K562 (cell line): ENCODE data around the gene DNAH1. TPM values are rescaled to one million over a fixed set of nuclear protein-coding genes. Genes with fewer than 3 reads are reported as not detected.

Experiments
- ATAC-seq: fragments of 200-7000 bp; cut with Tn5 transposase; 3 replicates; pipeline ENCODE4 v1.9.1; 2020; ENCODE audit warnings: moderate library complexity
- BruUV-seq: library from RNA; stranded (reverse); fragments of 400-500 nt; replicated peaks from 2 replicates; lab custom pipeline; 2021; lab: Mats Ljungman, UMichigan
- CTCF ChIA-PET: fragments of 300-600 bp; formaldehyde crosslinking; extraction: SDS; loops from one replicate; lab custom pipeline; 2021; ENCODE audit warnings: low intra/inter-chr PET ratio; lab: Yijun Ruan, JAX
- POLR2A ChIA-PET: fragments of 300-600, 350-650 bp; sonication (Branson Sonifier 250); formaldehyde crosslinking; extraction: SDS; loops from one replicate; lab custom pipeline; 2021; ENCODE audit warnings: antibody characterized with exemption, inconsistent platforms; lab: Yijun Ruan, JAX
- DNase-seq, 4 experiments: peaks; one replicate each; pipeline versions ENCODE4 v3.0.0 to v3.0.0-alpha.2; 2011 to 2018; ENCODE audit warnings: low spot score in 3 of 4, mixed read lengths in 3 of 4; ENCODE audit errors: extremely low read depth in 1 of 4
- FAIRE-seq: peaks from 2 replicates; lab custom pipeline; 2011; peaks lifted over from hg19 to GRCh38; lab: Jason Lieb, UNC
- H2AFZ ChIP-seq: 2 replicates; pipeline ENCODE4 v1.6.0; 2011; ENCODE audit warnings: low read depth, low read length, control low read depth, inconsistent platforms
- H3K27ac ChIP-seq: fragments of 200-600 bp; 3 replicates; pipeline ENCODE4 v1.8.0; 2011; ENCODE audit warnings: low read depth, mild to moderate bottlenecking, control low read depth, inconsistent platforms, low read length, moderate library complexity, mixed read lengths; ENCODE audit errors: extremely low read depth
- H3K27me3 ChIP-seq, 2 experiments: fragments of 300-600 bp in 1 of 2; 2 replicates in 1 of 2; 3 replicates in 1 of 2; pipeline versions ENCODE4 v1.6.0 to v1.8.0; 2011; ENCODE audit warnings: inconsistent platforms in 2 of 2, low read length in 2 of 2, mild to moderate bottlenecking in 1 of 2, mixed read lengths in 1 of 2, moderate library complexity in 1 of 2; ENCODE audit not compliant: control insufficient read depth in 2 of 2, insufficient read depth in 2 of 2
- H3K36me3 ChIP-seq: fragments of 300-600 bp; 3 replicates; pipeline ENCODE4 v1.8.0; 2011; ENCODE audit warnings: mild to moderate bottlenecking, low read length, inconsistent platforms; ENCODE audit not compliant: control insufficient read depth, insufficient read depth
- H3K4me1 ChIP-seq, 2 experiments: fragments of 200-600 bp in 1 of 2; replicated peaks in 1 of 2; 2 replicates in 1 of 2; 3 replicates in 1 of 2; pipeline versions ENCODE4 v1.5.1 to v1.8.0; 2011; ENCODE audit warnings: inconsistent platforms in 2 of 2, low read length in 2 of 2, mild to moderate bottlenecking in 1 of 2, mixed read lengths in 1 of 2, moderate library complexity in 1 of 2; ENCODE audit not compliant: control insufficient read depth in 2 of 2, insufficient read depth in 2 of 2
- H3K4me2 ChIP-seq: 2 replicates; pipeline ENCODE4 v1.6.1; 2011; ENCODE audit warnings: low read length, control low read depth, inconsistent platforms, mixed read lengths; ENCODE audit not compliant: insufficient read depth
- H3K4me3 ChIP-seq: fragments of 200-600 bp; sonication (generic), shearing (Covaris generic); 2 replicates; pipeline ENCODE4 v1.5.1; 2016; ENCODE audit warnings: control low read depth, inconsistent platforms
- H3K79me2 ChIP-seq: fragments of 200-600 bp; 3 replicates; pipeline ENCODE4 v1.8.0; 2011; ENCODE audit warnings: low read length, inconsistent platforms; ENCODE audit not compliant: control insufficient read depth, insufficient read depth
- H3K9ac ChIP-seq, 2 experiments: 2 replicates each; pipeline versions ENCODE4 v1.6.0 to v1.6.1; 2011; ENCODE audit warnings: low read depth in 2 of 2, low read length in 2 of 2, control low read depth in 1 of 2, inconsistent platforms in 1 of 2, mild to moderate bottlenecking in 1 of 2, mixed read lengths in 1 of 2; ENCODE audit not compliant: insufficient read depth in 1 of 2
- H3K9me1 ChIP-seq: one replicate; pipeline ENCODE4 v1.6.0; 2011; ENCODE audit warnings: inconsistent platforms, mild to moderate bottlenecking, low read length, moderate library complexity; ENCODE audit not compliant: control insufficient read depth, insufficient read depth
- H3K9me3 ChIP-seq: replicated peaks from 2 replicates; pipeline ENCODE4 v1.5.1; 2011; ENCODE audit warnings: low read depth, low read length, inconsistent platforms; ENCODE audit not compliant: control insufficient read depth, insufficient read depth
- H4K20me1 ChIP-seq: replicated peaks from 2 replicates; pipeline ENCODE4 v1.6.1; 2011; ENCODE audit warnings: low read length, inconsistent platforms, mixed read lengths; ENCODE audit not compliant: control insufficient read depth, insufficient read depth
- C11orf30 ChIP-seq: fragments of 450-650 bp; IDR thresholded peaks from 2 replicates; pipeline ENCODE4 v1.6.1; 2016; ENCODE audit warnings: low read depth, mild to moderate bottlenecking
- DLX4 ChIP-seq: fragments of 250-450 bp; sonication (Bioruptor Pico); IDR thresholded peaks from 2 replicates; pipeline ENCODE4 v1.6.1; 2021; ENCODE audit warnings: mild to moderate bottlenecking
- ESRRB ChIP-seq: fragments of 250-450 bp; sonication (Bioruptor Pico); IDR thresholded peaks from 2 replicates; pipeline ENCODE4 v1.5.0; 2020; ENCODE audit warnings: mild to moderate bottlenecking, moderate library complexity, borderline replicate concordance
- FOXP1 ChIP-seq: sonication (generic); formaldehyde crosslinking; IDR thresholded peaks from 2 replicates; pipeline ENCODE4 v1.8.0; 2022; ENCODE audit warnings: mild to moderate bottlenecking, missing genetic modification reagents
- HNRNPL ChIP-seq: fragments of 200-400 bp; formaldehyde crosslinking; IDR thresholded peaks from 2 replicates; pipeline ENCODE4 v1.6.1; 2017; ENCODE audit warnings: low read depth, mild to moderate bottlenecking, low read length
- HOXB6 ChIP-seq: fragments of 250-450 bp; sonication (Bioruptor Pico); IDR thresholded peaks from 2 replicates; pipeline ENCODE4 v1.5.1; 2022; ENCODE audit warnings: mild to moderate bottlenecking, borderline replicate concordance
- NKRF ChIP-seq: fragments of 450-650 bp; IDR thresholded peaks from 2 replicates; pipeline ENCODE4 v1.6.1; 2016; ENCODE audit warnings: borderline replicate concordance
- NR0B1 ChIP-seq: fragments of 450-650 bp; IDR thresholded peaks from one replicate; pipeline ENCODE4 v1.6.1; 2018; ENCODE audit warnings: mild to moderate bottlenecking, moderate library complexity; ENCODE audit not compliant: partially characterized antibody
- RUNX1 ChIP-seq: sonication (generic); IDR thresholded peaks from 2 replicates; pipeline ENCODE4 v1.6.1; 2016; ENCODE audit warnings: antibody characterized with exemption, low read depth
- TCF7L2 ChIP-seq: fragments of 150-350 bp; IDR thresholded peaks from 2 replicates; pipeline ENCODE4 v1.6.1; 2016; ENCODE audit warnings: low read depth, mild to moderate bottlenecking, low read length, moderate library complexity
- U2AF2 ChIP-seq: fragments of 200-400 bp; formaldehyde crosslinking; optimal IDR thresholded peaks from 2 replicates; pipeline ENCODE3; 2017; ENCODE audit warnings: low read depth, mild to moderate bottlenecking, low read length
- ZBTB12 ChIP-seq: fragments of 250-450 bp; sonication (Bioruptor Pico); IDR thresholded peaks from 2 replicates; pipeline ENCODE4 v1.4.0; 2020
- ZBTB26 ChIP-seq: fragments of 450-650 bp; formaldehyde crosslinking; IDR thresholded peaks from 2 replicates; pipeline ENCODE4 v1.4.0; 2022; ENCODE audit warnings: missing genetic modification characterization
- ZNF263 ChIP-seq: sonication (generic); formaldehyde crosslinking; IDR thresholded peaks from 2 replicates; pipeline ENCODE4 v1.8.0; 2022; ENCODE audit warnings: mild to moderate bottlenecking, missing genetic modification reagents, borderline replicate concordance
- ZNF79 ChIP-seq: fragments of 250-450 bp; sonication (Bioruptor Pico); IDR thresholded peaks from 2 replicates; pipeline ENCODE4 v1.4.0; 2020; ENCODE audit warnings: low read depth, mild to moderate bottlenecking, moderate library complexity
- WGBS: fragments of 100-300 bp; shearing (Covaris generic); methylation state at CpG from one replicate; pipeline ENCODE4 v1.1.6; 2016; ENCODE audit warnings: low coverage, mixed read lengths; ENCODE audit not compliant: insufficient coverage; ENCODE audit errors: missing lambda C conversion rate; 5-methylcytosine and 5-hydroxymethylcytosine counted together
- in situ Hi-C: fragments of 300-500 bp; cut with MboI; formaldehyde crosslinking; loops from 4 replicates; pipeline ENCODE4 v1.15.0; 2018; ENCODE audit warnings: inconsistent platforms, mixed read lengths
- intact Hi-C: fragments of 100-400 bp; cut with micrococcal nuclease; formaldehyde crosslinking; loops from 2 replicates; pipeline ENCODE4 v1.14.2; 2022
- polyA plus RNA-seq, 8 experiments: library from polyadenylated mRNA; depleted of rRNA in 4 of 8; stranded (reverse) in 5 of 8; unstranded in 3 of 8; fragments of >200 nt; fragmentation: Nextera tagmentation in 2 of 8; fragmentation: Illumina TruSeq in 1 of 8; extraction: Ambion mirVana in 2 of 8; extraction: Trizol in 1 of 8; gene quantifications; 2 replicates each; pipeline versions ENCODE4 v1.2.1 to v1.2.3, GENCODE V29; 2011 to 2014; ENCODE audit warnings: inconsistent platforms in 1 of 8, missing spikeins in 1 of 8
- total RNA-seq, 7 experiments: library from RNA; depleted of rRNA in 6 of 7; stranded (reverse); fragments of >200 nt in 6 of 7; fragmentation: Illumina TruSeq in 2 of 7; extraction: Trizol in 2 of 7; gene quantifications; 2 replicates each; pipeline versions ENCODE4 v1.2.1 to v1.2.3, GENCODE V29; 2011 to 2021; ENCODE audit warnings: low replicate concordance in 1 of 7

DNAH1 gene
- total and polyA plus RNA-seq, 9 of the 15 experiments (the other 6 are each of a cell fraction or from before 2014, with no cell fraction given): 0.04 to 0.84 (median 0.50) TPM

- TF ChIP-seq ESRRB (no peak), TCF7L2 (no peak), DLX4 (CRISPR knock-in tag) (no peak), ZNF79 (CRISPR knock-in tag) (no peak), FOXP1 (no peak), HNRNPL (no peak), RUNX1 (no peak)
Observed at GRCh38 chr3:52326976-52327375, 10.9 kb downstream of the DNAH1 start (continued).

- Histone ChIP-seq H3K4me1 (peaks cover under 1 to 11% of the 10 kb centered on the region in 2 experiments; a peak in 3 of 5 replicates), H3K27me3 (no peaks in the 10 kb centered on the region; a peak in 1 of 5 replicates), H3K4me2 (no peak overlapping the region), H3K4me3 (no peak overlapping the region), H3K9me3 (no peaks in the 10 kb centered on the region), H3K36me3 (no peaks in the 10 kb centered on the region), H4K20me1 (no peaks in the 10 kb centered on the region), H3K79me2 (no peaks in the 10 kb centered on the region), H3K9me1 (no peaks in the 10 kb centered on the region), H2AFZ (no peak overlapping the region), H3K9ac (no peak overlapping the region), H3K27ac (no peak overlapping the region)
- intact Hi-C loops: no loop called here
- ChIA-PET CTCF (no interaction called here), POLR2A (interaction anchor here (0.6 kb wide), 1 partner anchor 903 kb away, joined by 3 read pairs; no protein-coding TSS in a partner anchor)
- ATAC-seq (no peak), DNase-seq (no peak), FAIRE-seq (no peak)
- in situ Hi-C loops: no loop called here
- WGBS: 69% methylated on average over 4 of the region's 5 CpGs
- no TSS peak for BruUV-seq
- TF ChIP-seq U2AF2 (no peak), ZNF263 (CRISPR knock-in tag) (no peak), C11orf30 (no peak), NR0B1 (no peak), NKRF (no peak), ZBTB26 (CRISPR knock-in tag) (no peak), ZBTB12 (CRISPR knock-in tag) (no peak), HOXB6 (no peak)
Observed at GRCh38 chr3:52327486-52328290, 11.6 kb downstream of the DNAH1 start.
